ENCODE results near the gene YWHAE.
"Not testable (repeated sequence)": the region's sequence is repeated elsewhere in the genome, so short reads cannot be mapped to it uniquely, and the experiment has no call there.

The YWHAE gene

GRCh38 chr17:1390432-1391367 lies 9.3 kb downstream of the YWHAE start:
- DNase-seq, result peak; percentile 66 to 77
- no peak for TF ChIP-seq POLR2A (IDR thresholded peaks at IDR 0.05; ENCODE audit: low read length)
- TF ChIP-seq GATA1 (IDR thresholded peaks at IDR 0.05; ENCODE audit: low read depth, low read length), result no peak

GRCh38 chr17:1387490-1388227 lies 12.4 kb downstream of the YWHAE start:
- DNase-seq, result not testable (repeated sequence)

- not testable (repeated sequence) for DNase-seq
Observed at GRCh38 chr17:1386675-1387190, 13.3 kb downstream of the YWHAE start.

GRCh38 chr17:1386265-1386664 lies 13.8 kb downstream of the YWHAE start:
- no peak for TF ChIP-seq POLR2A (IDR thresholded peaks at IDR 0.05; ENCODE audit: low read length)
- no peak for TF ChIP-seq GATA1 (IDR thresholded peaks at IDR 0.05; ENCODE audit: low read depth, low read length)
- no peak for DNase-seq

- DNase-seq, result peak; percentile 20 to 29
- TF ChIP-seq POLR2A (IDR thresholded peaks at IDR 0.05; ENCODE audit: low read length) (no peak), GATA1 (IDR thresholded peaks at IDR 0.05; ENCODE audit: low read depth, low read length) (no peak)
Observed at GRCh38 chr17:1385861-1386260, 14.2 kb downstream of the YWHAE start.

GRCh38 chr17:1384905-1385435 lies 15.1 kb downstream of the YWHAE start:
- TF ChIP-seq POLR2A (IDR thresholded peaks at IDR 0.05; ENCODE audit: low read length) (no peak), GATA1 (IDR thresholded peaks at IDR 0.05; ENCODE audit: low read depth, low read length) (no peak)
- peak; percentile 54 to 70 for DNase-seq

GRCh38 chr17:1379930-1380313 lies 20.1 kb downstream of the YWHAE start:
- DNase-seq, result no peak
- TF ChIP-seq POLR2A (IDR thresholded peaks at IDR 0.05; ENCODE audit: low read length) (no peak), GATA1 (IDR thresholded peaks at IDR 0.05; ENCODE audit: low read depth, low read length) (no peak)

- TF ChIP-seq GATA1 (IDR thresholded peaks at IDR 0.05; ENCODE audit: low read depth, low read length), result no peak
- no peak for TF ChIP-seq POLR2A (IDR thresholded peaks at IDR 0.05; ENCODE audit: low read length)
- DNase-seq, result no peak
Observed at GRCh38 chr17:1379208-1379929, 20.7 kb downstream of the YWHAE start.

GRCh38 chr17:1378476-1378860 lies 21.6 kb downstream of the YWHAE start:
- not testable (repeated sequence) for DNase-seq

GRCh38 chr17:1377334-1377733 lies 22.7 kb downstream of the YWHAE start:
- TF ChIP-seq GATA1 (IDR thresholded peaks at IDR 0.05; ENCODE audit: low read depth, low read length) (no peak), POLR2A (IDR thresholded peaks at IDR 0.05; ENCODE audit: low read length) (no peak)
- DNase-seq, result no peak

GRCh38 chr17:1376061-1376460 lies 24.0 kb downstream of the YWHAE start:
- DNase-seq, result no peak
- TF ChIP-seq POLR2A (IDR thresholded peaks at IDR 0.05; ENCODE audit: low read length) (no peak), GATA1 (IDR thresholded peaks at IDR 0.05; ENCODE audit: low read depth, low read length) (no peak)

GRCh38 chr17:1375615-1376014 lies 24.4 kb downstream of the YWHAE start:
- DNase-seq, result no peak
- TF ChIP-seq POLR2A (IDR thresholded peaks at IDR 0.05; ENCODE audit: low read length), result no peak
- TF ChIP-seq GATA1 (IDR thresholded peaks at IDR 0.05; ENCODE audit: low read depth, low read length), result no peak

GRCh38 chr17:1374431-1375177 lies 25.4 kb downstream of the YWHAE start:
- TF ChIP-seq GATA1 (IDR thresholded peaks at IDR 0.05; ENCODE audit: low read depth, low read length) (no peak), POLR2A (IDR thresholded peaks at IDR 0.05; ENCODE audit: low read length) (no peak)
- DNase-seq, result no peak

Measured in erythroblast (primary cell).